K562 (cell line): ENCODE measurements around the gene ABHD16A. TPM values are rescaled to one million over a fixed set of nuclear protein-coding genes. Genes with fewer than 3 reads are reported as not detected.

Experiments
- ARHGAP35 ChIP-seq: fragments of 450-650 bp; IDR thresholded peaks from 2 replicates; pipeline ENCODE4 v1.6.1; 2018; ENCODE audit not compliant: partially characterized antibody
- ARID1B ChIP-seq: fragments of 450-650 bp; IDR thresholded peaks from 2 replicates; pipeline ENCODE4 v1.6.1; 2016; ENCODE audit warnings: antibody characterized with exemption, mild to moderate bottlenecking, inconsistent platforms
- CREB1 ChIP-seq, 2 experiments: sonication (generic) in 1 of 2; formaldehyde crosslinking in 1 of 2; IDR thresholded peaks; 2 replicates each; pipeline versions ENCODE4 v1.6.1 to v1.8.0; 2012 to 2022; ENCODE audit warnings: inconsistent platforms in 1 of 2, mild to moderate bottlenecking in 1 of 2, missing genetic modification reagents in 1 of 2, moderate library complexity in 1 of 2
- E2F6 ChIP-seq, 2 experiments: IDR thresholded peaks; 2 replicates each; pipeline ENCODE4 v1.6.1; 2011; ENCODE audit warnings: borderline replicate concordance in 1 of 2, control low read depth in 1 of 2, low read depth in 1 of 2, low read length in 1 of 2, mild to moderate bottlenecking in 1 of 2, mixed read lengths in 1 of 2, moderate library complexity in 1 of 2; ENCODE audit not compliant: insufficient read depth in 1 of 2, insufficient read length in 1 of 2, poor library complexity in 1 of 2, severe bottlenecking in 1 of 2; ENCODE audit errors: extremely low read depth in 1 of 2
- FOXM1 ChIP-seq, 2 experiments: fragments of 450-650 bp in 1 of 2; sonication (generic) in 1 of 2; formaldehyde crosslinking in 1 of 2; IDR thresholded peaks; 2 replicates each; pipeline versions ENCODE4 v1.6.1 to v1.9.0; 2017 to 2022; ENCODE audit warnings: low read depth in 2 of 2, mild to moderate bottlenecking in 2 of 2, missing genetic modification reagents in 1 of 2, moderate library complexity in 1 of 2
- MAFF ChIP-seq: IDR thresholded peaks from 2 replicates; pipeline ENCODE4 v1.6.1; 2012; ENCODE audit warnings: low read length, improper control_type of control experiment
- MAFK ChIP-seq: IDR thresholded peaks from 2 replicates; pipeline ENCODE4 v1.6.1; 2011; ENCODE audit warnings: low read length, improper control_type of control experiment
- MBD2 ChIP-seq: sonication (generic); IDR thresholded peaks from 2 replicates; pipeline ENCODE4 v1.6.1; 2016; ENCODE audit warnings: low read depth, borderline replicate concordance
- MECOM ChIP-seq: fragments of 250-450 bp; sonication (Bioruptor Pico); IDR thresholded peaks from 2 replicates; pipeline ENCODE4 v1.8.0; 2022; ENCODE audit warnings: inconsistent platforms
- MEF2D ChIP-seq: conservative IDR thresholded peaks from 2 replicates; pipeline ENCODE4 v1.6.1; 2016; ENCODE audit warnings: low read depth, missing genetic modification characterization, missing compliant biosample characterization
- POLR2AphosphoS2 ChIP-seq: IDR thresholded peaks from 2 replicates; pipeline ENCODE4 v1.6.1; 2012; ENCODE audit warnings: low read length, improper control_type of control experiment
- POU5F1 ChIP-seq: fragments of 150-350 bp; IDR thresholded peaks from 2 replicates; pipeline ENCODE4 v1.6.1; 2014; ENCODE audit warnings: borderline replicate concordance, low read length, low read depth, mild to moderate bottlenecking; ENCODE audit not compliant: partially characterized antibody
- PRDM10 ChIP-seq: fragments of 450-650 bp; IDR thresholded peaks from 2 replicates; pipeline ENCODE4 v1.6.1; 2018; ENCODE audit not compliant: partially characterized antibody
- PURB ChIP-seq: sonication (generic); formaldehyde crosslinking; IDR thresholded peaks from 2 replicates; pipeline ENCODE4 v1.9.0; 2021; ENCODE audit warnings: low read depth, mild to moderate bottlenecking, missing genetic modification reagents
- RBM34 ChIP-seq: fragments of 200-400 bp; formaldehyde crosslinking; IDR thresholded peaks from 2 replicates; pipeline ENCODE4 v1.6.1; 2018; ENCODE audit warnings: low read length, borderline replicate concordance; ENCODE audit not compliant: insufficient read depth
- THAP7 ChIP-seq: fragments of 250-450 bp; sonication (Bioruptor Pico); IDR thresholded peaks from 2 replicates; pipeline ENCODE4 v1.5.0; 2021
- ZNF3 ChIP-seq: fragments of 250-450 bp; sonication (Bioruptor Pico); IDR thresholded peaks from 2 replicates; pipeline ENCODE4 v1.5.0; 2021; ENCODE audit warnings: mild to moderate bottlenecking, moderate library complexity
- ZNF316 ChIP-seq: fragments of 450-650 bp; IDR thresholded peaks from 2 replicates; pipeline ENCODE4 v1.6.1; 2016
- ZNF354B ChIP-seq: fragments of 250-450 bp; sonication (Bioruptor Pico); IDR thresholded peaks from 2 replicates; pipeline ENCODE4 v1.4.0; 2020
- ZNF408 ChIP-seq: fragments of 250-450 bp; sonication (Bioruptor Pico); IDR thresholded peaks from 2 replicates; pipeline ENCODE4 v1.4.0; 2020; ENCODE audit warnings: low read depth, mild to moderate bottlenecking, moderate library complexity
- ZNF586 ChIP-seq: fragments of 450-650 bp; formaldehyde crosslinking; conservative IDR thresholded peaks from 2 replicates; pipeline ENCODE4 v1.4.0; 2020; ENCODE audit warnings: mild to moderate bottlenecking, moderate library complexity
- ZNF699 ChIP-seq: fragments of 250-450 bp; sonication (Bioruptor Pico); IDR thresholded peaks from 2 replicates; pipeline ENCODE4 v1.8.0; 2021; ENCODE audit warnings: mild to moderate bottlenecking, moderate library complexity; ENCODE audit not compliant: insufficient replicate concordance
- ZNF76 ChIP-seq: fragments of 250-450 bp; sonication (Bioruptor Pico); IDR thresholded peaks from 2 replicates; pipeline ENCODE4 v1.4.0; 2020; ENCODE audit warnings: mild to moderate bottlenecking, moderate library complexity, borderline replicate concordance
- ZSCAN32 ChIP-seq: fragments of 450-650 bp; formaldehyde crosslinking; IDR thresholded peaks from 2 replicates; pipeline ENCODE4 v1.4.0; 2020; ENCODE audit warnings: mild to moderate bottlenecking, moderate library complexity
- polyA plus RNA-seq, 8 experiments: library from polyadenylated mRNA; depleted of rRNA in 4 of 8; stranded (reverse) in 5 of 8; unstranded in 3 of 8; fragments of >200 nt; fragmentation: Nextera tagmentation in 2 of 8; fragmentation: Illumina TruSeq in 1 of 8; extraction: Ambion mirVana in 2 of 8; extraction: Trizol in 1 of 8; gene quantifications; 2 replicates each; pipeline versions ENCODE4 v1.2.1 to v1.2.3, GENCODE V29; 2011 to 2014; ENCODE audit warnings: inconsistent platforms in 1 of 8, missing spikeins in 1 of 8
- total RNA-seq, 7 experiments: library from RNA; depleted of rRNA in 6 of 7; stranded (reverse); fragments of >200 nt in 6 of 7; fragmentation: Illumina TruSeq in 2 of 7; extraction: Trizol in 2 of 7; gene quantifications; 2 replicates each; pipeline versions ENCODE4 v1.2.1 to v1.2.3, GENCODE V29; 2011 to 2021; ENCODE audit warnings: low replicate concordance in 1 of 7

Gene ABHD16A
- total and polyA plus RNA-seq, 9 of the 15 experiments (the other 6 are each of a cell fraction or from before 2014, with no cell fraction given): 25.8 to 120 (median 81.6) TPM

- TF ChIP-seq ZNF408 (CRISPR knock-in tag) (no peak), ARID1B (no peak), MAFF (peak; percentile 63), FOXM1 (IDR thresholded peaks at IDR 0.05; ENCODE audit: low read depth) (no peak), FOXM1 (CRISPR knock-in tag; IDR thresholded peaks at IDR 0.05; ENCODE audit: low read depth) (peak; percentile 40; the same call in 1 of the 2 replicates), PURB (CRISPR knock-in tag) (no peak), ZNF316 (peak; percentile 78), MEF2D (tag) (no peak), THAP7 (CRISPR knock-in tag) (peak; percentile 62; the same call in 1 of the 2 replicates), ZSCAN32 (CRISPR knock-in tag) (no peak), RBM34 (no peak), ZNF76 (CRISPR knock-in tag) (no peak), ZNF586 (CRISPR knock-in tag) (0 out of 2 replicates have a peak, but pooled peaks have one; percentile 5), MAFK (peak; percentile 55), PRDM10 (no peak), ARHGAP35 (peak; percentile 66), E2F6 (IDR thresholded peaks at IDR 0.05; ENCODE audit: borderline replicate concordance in 1 of 2, extremely low read depth in 1 of 2, insufficient read depth in 1 of 2, insufficient read length in 1 of 2, low read depth in 1 of 2, low read length in 1 of 2, poor library complexity in 1 of 2, severe bottlenecking in 1 of 2) (peak in 1 of 2 experiments; percentile 8), POLR2AphosphoS2 (peak; percentile 14; the same call in 1 of the 2 replicates), CREB1 (IDR thresholded peaks at IDR 0.05) (peak; percentile 9; the same call in 1 of the 2 replicates), CREB1 (CRISPR knock-in tag; IDR thresholded peaks at IDR 0.05) (no peak), MBD2 (no peak), ZNF354B (CRISPR knock-in tag) (no peak), MECOM (CRISPR knock-in tag) (no peak), POU5F1 (peak; percentile 28), ZNF699 (no peak), ZNF3 (CRISPR knock-in tag) (0 out of 2 replicates have a peak, but pooled peaks have one; percentile 18)
These were observed 31.2 kb upstream of the ABHD16A start (continued) for GRCh38 chr6:31734247-31734820.
